ENCODE data around the gene SNTG2.

DNA sequence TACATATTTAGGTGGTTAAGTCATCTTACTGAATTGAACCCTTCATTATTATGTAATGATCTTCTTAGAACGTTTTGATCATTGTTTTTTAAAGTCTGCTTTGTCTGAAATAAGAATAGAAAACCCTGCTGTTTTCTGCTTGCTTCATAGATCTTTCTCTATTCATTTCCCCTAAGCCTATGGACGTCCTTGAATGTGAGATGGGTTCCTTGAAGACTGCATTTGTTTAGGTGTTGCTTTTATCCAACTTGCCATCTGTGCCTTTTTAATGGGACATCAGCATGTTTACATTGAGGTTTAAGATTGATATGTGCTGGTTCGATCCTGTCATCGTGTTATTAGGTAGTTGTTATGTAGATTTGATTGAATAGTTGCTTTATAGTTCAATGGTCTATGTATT is 95.4 kb downstream of the SNTG2 start:
- TF ChIP-seq, protein P1, sequence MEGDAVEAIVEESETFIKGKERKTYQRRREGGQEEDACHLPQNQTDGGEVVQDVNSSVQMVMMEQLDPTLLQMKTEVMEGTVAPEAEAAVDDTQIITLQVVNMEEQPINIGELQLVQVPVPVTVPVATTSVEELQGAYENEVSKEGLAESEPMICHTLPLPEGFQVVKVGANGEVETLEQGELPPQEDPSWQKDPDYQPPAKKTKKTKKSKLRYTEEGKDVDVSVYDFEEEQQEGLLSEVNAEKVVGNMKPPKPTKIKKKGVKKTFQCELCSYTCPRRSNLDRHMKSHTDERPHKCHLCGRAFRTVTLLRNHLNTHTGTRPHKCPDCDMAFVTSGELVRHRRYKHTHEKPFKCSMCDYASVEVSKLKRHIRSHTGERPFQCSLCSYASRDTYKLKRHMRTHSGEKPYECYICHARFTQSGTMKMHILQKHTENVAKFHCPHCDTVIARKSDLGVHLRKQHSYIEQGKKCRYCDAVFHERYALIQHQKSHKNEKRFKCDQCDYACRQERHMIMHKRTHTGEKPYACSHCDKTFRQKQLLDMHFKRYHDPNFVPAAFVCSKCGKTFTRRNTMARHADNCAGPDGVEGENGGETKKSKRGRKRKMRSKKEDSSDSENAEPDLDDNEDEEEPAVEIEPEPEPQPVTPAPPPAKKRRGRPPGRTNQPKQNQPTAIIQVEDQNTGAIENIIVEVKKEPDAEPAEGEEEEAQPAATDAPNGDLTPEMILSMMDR (IDR thresholded peaks at IDR 0.05) = no peak
- no peak for TF ChIP-seq POLR2A (IDR thresholded peaks at IDR 0.05)
